ENCODE results near the gene COQ8B. TPM values are rescaled to one million over a fixed set of nuclear protein-coding genes. Genes with fewer than 3 reads are reported as not detected.
"Not testable (repeated sequence)": the region's sequence is repeated elsewhere in the genome, so short reads cannot be mapped to it uniquely, and the experiment has no call there.

COQ8B gene
- total and polyA plus RNA-seq, 2 of the 4 experiments (the other 2 are of a cell fraction), result 14.9 to 23.2 TPM

- in situ Hi-C loops (cut with MboI; ENCODE audit: low sequenced_read_pairs); H3K23ac ChIP-seq (ENCODE audit: low read depth, low read length); dilution Hi-C loops (cut with HindIII; ENCODE audit: low sequenced_read_pairs, unreplicated experiment): not testable (repeated sequence)
Observed at GRCh38 chr19:40732304-40732703, 15.6 kb upstream of the COQ8B start.

GRCh38 chr19:40730065-40730464 lies 13.4 kb upstream of the COQ8B start:
- H3K9me3 ChIP-seq (ENCODE audit: control insufficient read depth, insufficient read depth, low read length), result not testable (repeated sequence)

More at GRCh38 chr19:40732304-40732703, 15.6 kb upstream of the COQ8B start:
- H3K27ac ChIP-seq (ENCODE audit: insufficient read depth, low read length); intact Hi-C loops (cut with micrococcal nuclease); H4K91ac ChIP-seq (ENCODE audit: insufficient read depth, low read depth, low read length); H3K27me3 ChIP-seq (ENCODE audit: control insufficient read depth, insufficient read depth, low read length); H2BK20ac ChIP-seq (ENCODE audit: low read depth, low read length); H4K20me1 ChIP-seq (ENCODE audit: insufficient read depth, low read length); H3K9ac ChIP-seq (ENCODE audit: low read depth, low read length); BruUV-seq (replicated peaks); H2BK5ac ChIP-seq (ENCODE audit: low read depth, low read length, poor library complexity, severe bottlenecking); H2BK120ac ChIP-seq (ENCODE audit: low read depth, low read length); DNase-seq; H2BK15ac ChIP-seq (ENCODE audit: low read depth, low read length); H3K4me1 ChIP-seq (ENCODE audit: control insufficient read depth, insufficient read depth, low read length); H3K4ac ChIP-seq (ENCODE audit: low read depth, low read length); ATAC-seq (ENCODE audit: low read depth); H2AFZ ChIP-seq (replicated peaks; ENCODE audit: low read length, poor library complexity); H4K5ac ChIP-seq (ENCODE audit: low read depth, low read length); H3K4me2 ChIP-seq (ENCODE audit: low read depth, low read length); H3K9me3 ChIP-seq (ENCODE audit: control insufficient read depth, insufficient read depth, low read length); H2AK5ac ChIP-seq (ENCODE audit: low read depth, low read length); H4K8ac ChIP-seq (ENCODE audit: low read depth in 2 of 2, low read length in 2 of 2); H3K79me1 ChIP-seq (ENCODE audit: low read depth in 1 of 2, low read length in 2 of 2); POLR2A ChIA-PET (ENCODE audit: unreplicated experiment); H3K56ac ChIP-seq (ENCODE audit: extremely low read depth, insufficient read depth, low read length); H3K9me1 ChIP-seq (ENCODE audit: insufficient read depth, low read length); H2AK9ac ChIP-seq (replicated peaks; ENCODE audit: low read depth, low read length, poor library complexity); H3K4me3 ChIP-seq (ENCODE audit: insufficient read depth, low read depth, low read length); H3K18ac ChIP-seq (ENCODE audit: low read depth, low read length); H3K14ac ChIP-seq (replicated peaks; ENCODE audit: low read depth, low read length): not testable (repeated sequence)
- CTCF ChIA-PET, result interaction anchor here (1.0 kb wide), 1 partner anchor 13 kb away, joined by 4 read pairs; no protein-coding TSS in a partner anchor
- peaks cover 72% of the 10 kb centered on the region for H3K36me3 ChIP-seq (ENCODE audit: control insufficient read depth, insufficient read depth, low read length)
- 100% methylated on average over 3 of the region's 16 CpGs; no CpG with 5 or more reads in 1 of the 2 experiments for WGBS, 2 experiments (ENCODE audit: extremely low coverage in 2 of 2, insufficient read length in 1 of 2)

More at GRCh38 chr19:40730065-40730464, 13.4 kb upstream of the COQ8B start:
- H2BK120ac ChIP-seq (ENCODE audit: low read depth, low read length); H3K27ac ChIP-seq (ENCODE audit: insufficient read depth, low read length); H4K20me1 ChIP-seq (ENCODE audit: insufficient read depth, low read length); BruUV-seq (replicated peaks); H2BK5ac ChIP-seq (ENCODE audit: low read depth, low read length, poor library complexity, severe bottlenecking); H2AK5ac ChIP-seq (ENCODE audit: low read depth, low read length); H2AK9ac ChIP-seq (replicated peaks; ENCODE audit: low read depth, low read length, poor library complexity); H3K4me1 ChIP-seq (ENCODE audit: control insufficient read depth, insufficient read depth, low read length); H2BK15ac ChIP-seq (ENCODE audit: low read depth, low read length); H4K5ac ChIP-seq (ENCODE audit: low read depth, low read length); POLR2A ChIA-PET (ENCODE audit: unreplicated experiment); H3K27me3 ChIP-seq (ENCODE audit: control insufficient read depth, insufficient read depth, low read length); H3K18ac ChIP-seq (ENCODE audit: low read depth, low read length); ATAC-seq (ENCODE audit: low read depth); dilution Hi-C loops (cut with HindIII; ENCODE audit: low sequenced_read_pairs, unreplicated experiment); H3K56ac ChIP-seq (ENCODE audit: extremely low read depth, insufficient read depth, low read length); H4K91ac ChIP-seq (ENCODE audit: insufficient read depth, low read depth, low read length); H2AFZ ChIP-seq (replicated peaks; ENCODE audit: low read length, poor library complexity); H4K8ac ChIP-seq (ENCODE audit: low read depth in 2 of 2, low read length in 2 of 2); H3K4me3 ChIP-seq (ENCODE audit: insufficient read depth, low read depth, low read length); intact Hi-C loops (cut with micrococcal nuclease); H3K9ac ChIP-seq (ENCODE audit: low read depth, low read length); DNase-seq; H3K9me1 ChIP-seq (ENCODE audit: insufficient read depth, low read length); H3K4me2 ChIP-seq (ENCODE audit: low read depth, low read length); H3K14ac ChIP-seq (replicated peaks; ENCODE audit: low read depth, low read length); H3K23ac ChIP-seq (ENCODE audit: low read depth, low read length); H2BK20ac ChIP-seq (ENCODE audit: low read depth, low read length); in situ Hi-C loops (cut with MboI; ENCODE audit: low sequenced_read_pairs); H3K4ac ChIP-seq (ENCODE audit: low read depth, low read length): not testable (repeated sequence)
- H3K36me3 ChIP-seq (ENCODE audit: control insufficient read depth, insufficient read depth, low read length), result peaks cover 69% of the 10 kb centered on the region
- CTCF ChIA-PET, result interaction anchor here (0.8 kb wide), 1 partner anchor 14 kb away, joined by 3 read pairs; no protein-coding TSS in a partner anchor
- peaks cover 20 to 24% of the 10 kb centered on the region in 2 experiments for H3K79me1 ChIP-seq (ENCODE audit: low read depth in 1 of 2, low read length in 2 of 2)
- WGBS, 2 experiments (ENCODE audit: extremely low coverage in 2 of 2, insufficient read length in 1 of 2), result no CpG with 5 or more reads among the region's 5 CpGs

All from IMR-90 (cell line).